Measurements from ENCODE around the gene FANCG. TPM values are rescaled to one million over a fixed set of nuclear protein-coding genes. Genes with fewer than 3 reads are reported as not detected.

Gene FANCG
- total and polyA plus RNA-seq, 8 donors, result 1.3 to 30.9 (median 16.4) TPM

GRCh38 chr9:35114840-35115628 lies 35.3 kb upstream of the FANCG start:
- peak; percentile 42 to 79 for DNase-seq
- Histone ChIP-seq H3K4me3 (peak overlapping the region; percentile 53 to 65 (median 60)), H3K4me1 (peaks cover 46 to 66% (median 65%) of the 10 kb centered on the region in 4 donors), H3K27me3 (no peaks in the 10 kb centered on the region), H3K27ac (peak overlapping the region; percentile 87 to 95 (median 92)), H3K9me3 (no peaks in the 10 kb centered on the region), H3K36me3 (no peaks in the 10 kb centered on the region)
- intact Hi-C loops (cut with DNase I; ENCODE audit: low total_unique reads), result loop anchor here (5.0 to 10.0 kb wide), 2 partner anchors 142 to 360 kb away; no protein-coding TSS in a partner anchor
- TF ChIP-seq EP300 (IDR thresholded peaks at IDR 0.05) (no peak), POLR2A (IDR thresholded peaks at IDR 0.05) (no peak), POLR2AphosphoS5 (IDR thresholded peaks at IDR 0.05) (no peak)
- TF ChIP-seq, protein P1, sequence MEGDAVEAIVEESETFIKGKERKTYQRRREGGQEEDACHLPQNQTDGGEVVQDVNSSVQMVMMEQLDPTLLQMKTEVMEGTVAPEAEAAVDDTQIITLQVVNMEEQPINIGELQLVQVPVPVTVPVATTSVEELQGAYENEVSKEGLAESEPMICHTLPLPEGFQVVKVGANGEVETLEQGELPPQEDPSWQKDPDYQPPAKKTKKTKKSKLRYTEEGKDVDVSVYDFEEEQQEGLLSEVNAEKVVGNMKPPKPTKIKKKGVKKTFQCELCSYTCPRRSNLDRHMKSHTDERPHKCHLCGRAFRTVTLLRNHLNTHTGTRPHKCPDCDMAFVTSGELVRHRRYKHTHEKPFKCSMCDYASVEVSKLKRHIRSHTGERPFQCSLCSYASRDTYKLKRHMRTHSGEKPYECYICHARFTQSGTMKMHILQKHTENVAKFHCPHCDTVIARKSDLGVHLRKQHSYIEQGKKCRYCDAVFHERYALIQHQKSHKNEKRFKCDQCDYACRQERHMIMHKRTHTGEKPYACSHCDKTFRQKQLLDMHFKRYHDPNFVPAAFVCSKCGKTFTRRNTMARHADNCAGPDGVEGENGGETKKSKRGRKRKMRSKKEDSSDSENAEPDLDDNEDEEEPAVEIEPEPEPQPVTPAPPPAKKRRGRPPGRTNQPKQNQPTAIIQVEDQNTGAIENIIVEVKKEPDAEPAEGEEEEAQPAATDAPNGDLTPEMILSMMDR (IDR thresholded peaks at IDR 0.05), result no peak
- whole genome bisulfite sequencing, 5 donors, result 8 to 15% (median 13%) methylated on average over 12 of the region's 12 CpGs

- intact Hi-C loops (cut with DNase I; ENCODE audit: low total_unique reads), result loop anchor here (10.0 kb wide), 1 partner anchor 361 kb away; no protein-coding TSS in a partner anchor
- Histone ChIP-seq H3K27me3 (no peaks in the 10 kb centered on the region), H3K4me1 (peaks cover 46 to 73% (median 71%) of the 10 kb centered on the region in 4 donors), H3K4me3 (peak overlapping the region; percentile 53 to 65 (median 60)), H3K9me3 (no peaks in the 10 kb centered on the region), H3K27ac (peak overlapping the region; percentile 87 to 95 (median 92)), H3K36me3 (no peaks in the 10 kb centered on the region)
- DNase-seq, result peak; percentile 64 to 95
- TF ChIP-seq POLR2AphosphoS5 (IDR thresholded peaks at IDR 0.05) (peak in 1 of 3 donors; percentile 43), POLR2A (IDR thresholded peaks at IDR 0.05) (no peak), EP300 (IDR thresholded peaks at IDR 0.05) (no peak)
- 1 to 6% (median 2%) methylated on average over 5 of the region's 5 CpGs for WGBS, 5 donors
Measured at GRCh38 chr9:35114113-35114839, 34.5 kb upstream of the FANCG start.

DNA sequence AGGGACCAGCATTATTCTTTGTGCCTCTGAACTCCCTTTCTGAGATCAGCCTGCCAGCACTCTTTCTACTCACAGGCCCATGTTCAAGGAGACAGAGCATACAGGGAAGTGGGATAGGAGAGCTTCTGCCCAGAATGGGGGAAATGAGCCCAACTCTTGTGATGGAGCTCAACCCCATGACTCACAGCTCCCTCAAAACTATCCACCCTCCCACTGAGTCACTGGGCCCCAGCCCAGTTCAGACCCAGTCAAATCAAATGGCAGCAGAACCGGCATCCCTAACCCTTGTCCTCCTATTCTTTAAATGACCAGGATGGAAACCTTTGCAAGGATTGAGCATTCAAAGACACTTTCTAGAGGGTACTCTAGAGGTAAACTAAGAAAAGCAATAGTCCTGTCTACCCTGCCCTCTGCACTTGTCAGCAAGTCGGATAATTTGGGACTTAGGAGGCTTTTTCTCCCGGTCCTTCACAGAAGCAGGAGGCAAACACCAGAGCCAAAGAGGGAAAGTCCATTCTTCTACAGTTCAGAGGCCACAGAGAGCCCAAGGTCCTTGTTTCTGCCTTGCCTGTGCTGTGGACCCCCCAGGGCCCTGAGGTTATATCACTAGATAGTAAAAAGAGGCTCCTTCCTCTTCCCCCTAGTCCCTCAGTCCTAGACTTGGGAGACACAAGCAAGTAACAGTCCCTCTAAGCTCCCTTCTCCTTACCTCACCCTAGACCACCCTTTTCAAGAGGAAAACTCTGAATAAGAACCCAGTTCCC lies 32.7 kb upstream of the FANCG start:
- Histone ChIP-seq H3K36me3 (peaks cover 11 to 14% (median 13%) of the 10 kb centered on the region in 4 donors), H3K27me3 (no peaks in the 10 kb centered on the region), H3K4me1 (peaks cover 46 to 82% (median 72%) of the 10 kb centered on the region in 4 donors), H3K4me3 (peak overlapping the region in 1 of 4 donors; percentile 75), H3K27ac (peak overlapping the region; percentile 53 to 96 (median 92)), H3K9me3 (no peaks in the 10 kb centered on the region)
- WGBS, 5 donors, result 70 to 85% (median 77%) methylated on average over 3 of the region's 3 CpGs
- intact Hi-C loops (cut with DNase I; ENCODE audit: low total_unique reads), result loop anchor here (10.0 kb wide), 1 partner anchor 362 kb away; no protein-coding TSS in a partner anchor
- no peak for DNase-seq
- TF ChIP-seq EP300 (IDR thresholded peaks at IDR 0.05), result no peak
- peak in 1 of 3 donors; percentile 17 for TF ChIP-seq POLR2AphosphoS5 (IDR thresholded peaks at IDR 0.05)

DNA sequence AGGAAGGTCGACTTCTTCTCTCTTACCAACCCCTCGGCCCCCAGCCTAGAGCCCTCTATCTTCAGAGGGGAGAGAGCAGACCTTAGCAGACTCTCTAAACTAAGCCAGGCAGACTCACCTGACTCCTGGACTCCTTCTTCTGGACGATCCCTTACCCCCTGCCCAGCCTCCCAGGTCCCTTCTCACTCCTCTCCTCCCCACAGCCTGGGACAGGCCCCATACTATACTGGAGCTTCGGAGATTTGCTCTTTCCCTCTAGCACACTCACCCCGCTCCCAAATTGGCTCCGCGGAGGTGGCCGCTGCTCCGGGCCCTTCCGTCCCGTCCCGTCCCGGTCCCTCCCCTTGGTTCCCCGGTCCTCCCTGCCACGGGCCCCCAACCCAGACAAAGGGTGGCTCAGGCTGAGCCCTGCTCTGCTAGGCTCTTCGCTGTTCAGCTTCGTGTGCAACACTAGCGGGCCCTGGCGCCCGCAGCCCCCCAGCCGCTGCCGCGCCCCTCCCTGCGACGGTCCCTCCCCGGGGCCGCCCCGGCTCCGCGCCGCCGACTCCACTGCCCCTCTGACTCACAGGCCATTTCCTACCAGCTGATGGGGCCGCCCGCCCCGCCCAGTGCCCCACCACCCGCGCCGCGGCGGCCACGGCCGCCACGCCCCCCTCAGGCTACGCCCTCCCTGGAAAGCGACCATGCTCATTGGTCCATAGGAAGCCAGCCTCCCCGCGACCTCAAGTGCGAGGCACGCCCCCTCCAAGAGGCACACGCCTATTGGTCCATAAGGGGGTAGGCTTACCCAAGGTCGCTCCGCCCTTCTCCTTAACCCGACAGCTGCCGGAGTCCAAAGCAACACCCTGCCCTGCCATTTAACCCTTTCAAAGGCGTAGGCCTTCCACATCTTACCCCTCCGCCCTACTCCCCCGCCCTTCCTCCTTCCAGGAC lies 31.5 kb upstream of the FANCG start:
- Histone ChIP-seq H3K27me3 (no peaks in the 10 kb centered on the region), H3K9me3 (no peaks in the 10 kb centered on the region), H3K4me1 (peaks cover 42 to 70% (median 61%) of the 10 kb centered on the region in 4 donors), H3K27ac (peak overlapping the region; percentile 87 to 96 (median 92)), H3K4me3 (peak overlapping the region; percentile 75 to 87 (median 76)), H3K36me3 (peaks cover 21 to 26% (median 25%) of the 10 kb centered on the region in 4 donors)
- peak; percentile 99 for DNase-seq
- intact Hi-C loops (cut with DNase I; ENCODE audit: low total_unique reads), result loop anchor here (10.0 kb wide), 1 partner anchor 364 kb away; no protein-coding TSS in a partner anchor
- TF ChIP-seq, protein P1 (IDR thresholded peaks at IDR 0.05), result no peak
- TF ChIP-seq EP300 (IDR thresholded peaks at IDR 0.05), result no peak
- no peak for TF ChIP-seq POLR2A (IDR thresholded peaks at IDR 0.05)
- TF ChIP-seq POLR2AphosphoS5 (IDR thresholded peaks at IDR 0.05), result peak; percentile 17 to 80 (median 70)
- WGBS, 5 donors, result 1 to 2% (median 1%) methylated on average over 34 to 57 of the region's 57 CpGs

Measured in stomach (tissue), 9 donors.